Effector CD8-positive, alpha-beta T cell (primary cell): ENCODE measurements around the gene CRB3.

Experiments used
- DNase-seq: peaks from one replicate; lab custom pipeline; 2025; lab: John Stamatoyannopoulos, UW

Gene CRB3

GRCh38 chr19:6433165-6433564 is 30.9 kb upstream of the CRB3 start:
- no peak for DNase-seq

- no peak for DNase-seq
These were observed 30.4 kb upstream of the CRB3 start, which contains the start of gene SLC25A41 for GRCh38 chr19:6433663-6434062. TSS of gene SLC25A41 (minus strand) at chr19:6433763. CDS start at chr19:6433693, 70 bp downstream.

GRCh38 chr19:6439743-6440142 is 24.3 kb upstream of the CRB3 start:
- DNase-seq: no peak

GRCh38 chr19:6440905-6441304 is 23.2 kb upstream of the CRB3 start:
- DNase-seq: no peak

- DNase-seq: no peak
These were observed 21.9 kb upstream of the CRB3 start for GRCh38 chr19:6442087-6442688.

GRCh38 chr19:6443986-6444385 is 20.1 kb upstream of the CRB3 start:
- no peak for DNase-seq

- DNase-seq: no peak
These were observed 17.6 kb upstream of the CRB3 start for GRCh38 chr19:6446452-6446851.

GRCh38 chr19:6448045-6448444 is 16.0 kb upstream of the CRB3 start:
- DNase-seq: no peak

- DNase-seq: no peak
These were observed 13.9 kb upstream of the CRB3 start for GRCh38 chr19:6450166-6450565.

- no peak for DNase-seq
These were observed 12.4 kb upstream of the CRB3 start for GRCh38 chr19:6451583-6452222.

- no peak for DNase-seq
These were observed 11.9 kb upstream of the CRB3 start for GRCh38 chr19:6452223-6452614.

- no peak for DNase-seq
These were observed 11.2 kb upstream of the CRB3 start for GRCh38 chr19:6452899-6453298.

GRCh38 chr19:6453951-6454565 is 10.0 kb upstream of the CRB3 start:
- no peak for DNase-seq

- DNase-seq: no peak
These were observed 8.1 kb upstream of the CRB3 start for GRCh38 chr19:6455924-6456323.

- DNase-seq: no peak
These were observed 5.9 kb upstream of the CRB3 start for GRCh38 chr19:6457958-6458694.

- DNase-seq: no peak
These were observed 5.3 kb upstream of the CRB3 start for GRCh38 chr19:6458695-6459261.

GRCh38 chr19:6459262-6460098 is 4.6 kb upstream of the CRB3 start, which contains the start of gene SLC25A23:
TSS of gene SLC25A23 (minus strand) at chr19:6459792. CDS start at chr19:6459628, 164 bp downstream.
- DNase-seq: peak; percentile 44

- peak; percentile 88 for DNase-seq
These were observed 3.8 kb upstream of the CRB3 start for GRCh38 chr19:6460099-6460884.

GRCh38 chr19:6465006-6465405 is 935 bp downstream of the CRB3 start:
- DNase-seq: no peak

- DNase-seq: no peak
These were observed 1.6 kb downstream of the CRB3 start for GRCh38 chr19:6465663-6466062.
